MM.1S (cell line): ENCODE results near the gene GSKIP.

Source experiments
- EZH2 ChIP-seq: fragments of 300-600 bp; sonication (generic); optimal IDR thresholded peaks from 2 replicates; pipeline ENCODE3; 2017; ENCODE audit warnings: low read depth, mild to moderate bottlenecking, antibody characterized with exemption, low read length, mixed read lengths
- TF ChIP-seq, protein P1 (sequence below): fragments of 300-600 bp; sonication (generic); IDR thresholded peaks from 2 replicates; pipeline ENCODE4 v1.5.1; 2016; ENCODE audit warnings: antibody characterized with exemption, low read length, mixed read lengths

DNA sequence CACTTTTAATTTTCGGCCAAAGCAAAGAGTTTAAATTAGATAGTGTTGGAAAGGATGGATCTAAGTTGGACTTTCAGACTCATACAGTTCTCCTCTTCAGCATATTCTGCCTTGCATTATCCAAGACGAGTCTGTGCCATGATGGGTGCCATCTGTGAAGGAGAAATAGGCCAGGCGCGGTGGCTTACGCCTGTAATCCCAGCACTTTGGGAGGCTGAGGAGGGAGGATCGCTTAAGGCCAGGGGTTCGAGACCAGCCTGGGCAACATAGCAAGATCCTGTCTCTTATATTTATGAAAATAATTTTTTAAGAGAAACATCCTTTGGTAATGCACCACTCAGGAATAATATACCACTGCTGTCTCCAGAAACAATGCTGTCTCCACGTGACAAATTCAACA lies 35.1 kb downstream of the GSKIP start:
- TF ChIP-seq, protein P1, sequence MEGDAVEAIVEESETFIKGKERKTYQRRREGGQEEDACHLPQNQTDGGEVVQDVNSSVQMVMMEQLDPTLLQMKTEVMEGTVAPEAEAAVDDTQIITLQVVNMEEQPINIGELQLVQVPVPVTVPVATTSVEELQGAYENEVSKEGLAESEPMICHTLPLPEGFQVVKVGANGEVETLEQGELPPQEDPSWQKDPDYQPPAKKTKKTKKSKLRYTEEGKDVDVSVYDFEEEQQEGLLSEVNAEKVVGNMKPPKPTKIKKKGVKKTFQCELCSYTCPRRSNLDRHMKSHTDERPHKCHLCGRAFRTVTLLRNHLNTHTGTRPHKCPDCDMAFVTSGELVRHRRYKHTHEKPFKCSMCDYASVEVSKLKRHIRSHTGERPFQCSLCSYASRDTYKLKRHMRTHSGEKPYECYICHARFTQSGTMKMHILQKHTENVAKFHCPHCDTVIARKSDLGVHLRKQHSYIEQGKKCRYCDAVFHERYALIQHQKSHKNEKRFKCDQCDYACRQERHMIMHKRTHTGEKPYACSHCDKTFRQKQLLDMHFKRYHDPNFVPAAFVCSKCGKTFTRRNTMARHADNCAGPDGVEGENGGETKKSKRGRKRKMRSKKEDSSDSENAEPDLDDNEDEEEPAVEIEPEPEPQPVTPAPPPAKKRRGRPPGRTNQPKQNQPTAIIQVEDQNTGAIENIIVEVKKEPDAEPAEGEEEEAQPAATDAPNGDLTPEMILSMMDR: no peak
- TF ChIP-seq EZH2: no peak
